Gastrocnemius medialis (tissue), 4 donors: ENCODE data around the gene STK33. TPM values are rescaled to one million over a fixed set of nuclear protein-coding genes. Genes with fewer than 3 reads are reported as not detected.

Source experiments
- ATAC-seq, 2 donors: fragments of 150-250 bp; one replicate each; pipeline ENCODE4 v1.9.1; 2016
- DNase-seq, 2 donors: peaks; one replicate each; pipeline ENCODE4 v3.0.0-alpha.2; 2019
- H3K27ac ChIP-seq, 4 donors: fragments of 200-600 bp; sonication (generic); 1 replicate in 1 of 4; 2 replicates in 3 of 4; pipeline ENCODE4 v1.5.1; 2016 to 2018; ENCODE audit warnings: mild to moderate bottlenecking in 2 of 4, moderate library complexity in 1 of 4
- H3K27me3 ChIP-seq, 3 donors: fragments of 200-600 bp; sonication (generic) in 2 of 3; 1 replicate in 1 of 3; 2 replicates in 2 of 3; pipeline versions ENCODE4 v1.5.1 to v1.6.0; 2016 to 2019; ENCODE audit warnings: mild to moderate bottlenecking in 1 of 3, moderate library complexity in 1 of 3
- H3K36me3 ChIP-seq, 2 donors: fragments of 200-600 bp; sonication (generic) in 1 of 2; one replicate each; pipeline ENCODE4 v1.5.1; 2017 to 2018
- H3K4me1 ChIP-seq, 2 donors: fragments of 200-600 bp; sonication (generic) in 1 of 2; one replicate each; pipeline ENCODE4 v1.5.1; 2016 to 2017; ENCODE audit warnings: mild to moderate bottlenecking in 2 of 2
- H3K4me3 ChIP-seq, 4 donors: fragments of 200-600 bp; sonication (generic) in 3 of 4; 1 replicate in 1 of 4; 2 replicates in 3 of 4; pipeline ENCODE4 v1.5.1; 2016 to 2019; ENCODE audit warnings: mild to moderate bottlenecking in 2 of 4
- H3K9me3 ChIP-seq, 3 donors: fragments of 200-600 bp; sonication (generic) in 2 of 3; 1 replicate in 1 of 3; 2 replicates in 2 of 3; pipeline ENCODE4 v1.5.1; 2016 to 2019
- POLR2A ChIP-seq, 2 donors: fragments of 450-650 bp; IDR thresholded peaks; one replicate each; pipeline ENCODE4 v1.6.1; 2017; ENCODE audit warnings: antibody characterized with exemption in 2 of 2, mild to moderate bottlenecking in 2 of 2, moderate library complexity in 2 of 2
- in situ Hi-C, 4 donors: fragments of 200-750 bp; cut with MboI; loops; one replicate each; pipeline versions ENCODE4 v1.15.0 to v1.8.0; 2017; ENCODE audit warnings: low sequenced_read_pairs in 4 of 4
- intact Hi-C: fragments of 100-400 bp; cut with DNase I; formaldehyde crosslinking; loops from one replicate; pipeline ENCODE4 v1.15.1; 2023; ENCODE audit warnings: low total_unique reads
- total RNA-seq, 4 donors: library from RNA; depleted of rRNA; stranded (reverse); fragments of >200 nt; gene quantifications; one replicate each; pipeline versions ENCODE4 v1.1.0 to v1.2.3, GENCODE V29; 2016
- TF ChIP-seq, protein P1 (sequence below), 5 experiments: fragments of 450-650 bp in 3 of 5; fragments of 200-600 bp in 2 of 5; sonication (generic) in 2 of 5; IDR thresholded peaks in 4 of 5; conservative IDR thresholded peaks in 1 of 5; 1 replicate in 4 of 5; 2 replicates in 1 of 5; pipeline ENCODE4 v1.5.1; 2016 to 2019; ENCODE audit warnings: antibody characterized with exemption in 5 of 5, mild to moderate bottlenecking in 3 of 5, moderate library complexity in 3 of 5

The STK33 gene
- total RNA-seq, 4 donors from 2014 or later, result 0.66 to 13.5 (median 2.3) TPM

DNA sequence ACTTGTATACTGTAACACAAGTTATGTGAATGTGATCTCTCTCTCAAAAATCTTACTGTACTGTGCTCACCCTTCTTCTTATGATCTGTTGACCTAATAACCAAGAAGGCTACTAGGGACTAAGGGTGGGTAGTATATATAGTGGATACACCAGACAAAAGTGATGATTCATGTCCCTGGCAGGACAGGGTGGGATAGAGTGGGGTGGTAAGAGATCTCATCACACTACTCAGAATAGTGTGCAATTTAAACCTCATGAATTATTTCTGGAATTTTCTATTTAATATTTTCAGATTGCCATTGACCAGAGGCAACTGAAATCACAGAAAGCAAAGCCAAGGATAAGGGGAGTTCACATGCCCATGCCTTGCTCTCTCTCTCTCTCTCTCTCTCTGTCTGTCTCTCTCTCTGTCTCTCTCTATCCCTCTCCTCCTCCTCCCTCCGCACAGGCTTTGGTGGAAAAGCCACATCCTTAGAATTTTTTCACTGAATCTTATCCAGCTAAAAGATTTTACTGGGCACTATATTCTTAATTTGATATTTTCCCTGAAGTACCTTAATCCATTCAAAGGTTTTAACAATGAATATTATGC, 12.0 kb upstream of the STK33 start:
- Histone ChIP-seq H3K4me3 (no peak overlapping the region), H3K36me3 (no peaks in the 10 kb centered on the region), H3K9me3 (no peaks in the 10 kb centered on the region), H3K27me3 (no peaks in the 10 kb centered on the region), H3K27ac (no peak overlapping the region), H3K4me1 (no peaks in the 10 kb centered on the region)
- TF ChIP-seq, protein P1, sequence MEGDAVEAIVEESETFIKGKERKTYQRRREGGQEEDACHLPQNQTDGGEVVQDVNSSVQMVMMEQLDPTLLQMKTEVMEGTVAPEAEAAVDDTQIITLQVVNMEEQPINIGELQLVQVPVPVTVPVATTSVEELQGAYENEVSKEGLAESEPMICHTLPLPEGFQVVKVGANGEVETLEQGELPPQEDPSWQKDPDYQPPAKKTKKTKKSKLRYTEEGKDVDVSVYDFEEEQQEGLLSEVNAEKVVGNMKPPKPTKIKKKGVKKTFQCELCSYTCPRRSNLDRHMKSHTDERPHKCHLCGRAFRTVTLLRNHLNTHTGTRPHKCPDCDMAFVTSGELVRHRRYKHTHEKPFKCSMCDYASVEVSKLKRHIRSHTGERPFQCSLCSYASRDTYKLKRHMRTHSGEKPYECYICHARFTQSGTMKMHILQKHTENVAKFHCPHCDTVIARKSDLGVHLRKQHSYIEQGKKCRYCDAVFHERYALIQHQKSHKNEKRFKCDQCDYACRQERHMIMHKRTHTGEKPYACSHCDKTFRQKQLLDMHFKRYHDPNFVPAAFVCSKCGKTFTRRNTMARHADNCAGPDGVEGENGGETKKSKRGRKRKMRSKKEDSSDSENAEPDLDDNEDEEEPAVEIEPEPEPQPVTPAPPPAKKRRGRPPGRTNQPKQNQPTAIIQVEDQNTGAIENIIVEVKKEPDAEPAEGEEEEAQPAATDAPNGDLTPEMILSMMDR (IDR thresholded peaks at IDR 0.05 in 4 of 5, conservative IDR thresholded peaks at IDR 0.05 in 1 of 5), result no peak
- no peak for TF ChIP-seq POLR2A (IDR thresholded peaks at IDR 0.05)
- DNase-seq (no peak), ATAC-seq (no peak)
- intact Hi-C loops (no loop called here), in situ Hi-C loops (no loop called here)

DNA sequence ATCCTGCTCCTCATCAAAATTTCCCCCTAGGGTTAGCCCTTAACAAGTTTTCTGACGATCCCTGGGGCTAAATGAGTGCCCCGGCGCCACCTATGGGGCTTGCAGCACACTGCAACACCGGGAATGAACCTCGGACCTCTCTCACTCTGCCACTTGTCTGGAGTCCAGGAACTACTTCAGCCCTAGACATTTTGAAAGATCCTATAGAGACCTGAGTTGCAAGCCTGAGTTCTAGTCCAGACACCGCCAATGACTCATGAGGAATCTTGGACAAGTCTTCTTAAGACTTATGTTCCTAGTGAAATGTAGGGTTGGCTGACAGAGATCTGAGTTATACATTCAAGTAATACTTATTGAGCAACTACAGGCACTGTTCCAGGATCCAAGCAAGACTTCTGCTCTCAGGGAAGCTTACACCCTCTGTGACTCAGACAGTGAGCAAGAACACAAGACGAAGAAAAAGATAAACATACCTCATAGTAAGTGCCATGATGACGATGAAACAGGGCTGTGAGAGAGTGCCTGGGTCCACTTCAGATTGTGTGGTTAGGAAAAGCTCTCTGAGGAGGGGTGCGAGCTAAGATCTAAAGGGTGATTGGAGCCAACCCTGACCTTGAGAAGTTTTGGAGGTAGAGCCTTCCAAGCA, 10.2 kb upstream of the STK33 start:
- no peaks in the 10 kb centered on the region for H3K4me1 ChIP-seq
- peak overlapping the region in 2 of 4 donors; percentile 33 to 35 for H3K27ac ChIP-seq
- TF ChIP-seq POLR2A (IDR thresholded peaks at IDR 0.05), result no peak
- TF ChIP-seq, protein P1 (IDR thresholded peaks at IDR 0.05 in 4 of 5, conservative IDR thresholded peaks at IDR 0.05 in 1 of 5), result peak in 2 of 5 experiments; percentile 42 to 55
- no peaks in the 10 kb centered on the region for H3K36me3 ChIP-seq
- ATAC-seq (peak; percentile 86 to 89), DNase-seq (peak; percentile 18 to 23)
- intact Hi-C loops, result no loop called here
- no peaks in the 10 kb centered on the region for H3K9me3 ChIP-seq
- in situ Hi-C loops, result no loop called here
- no peak overlapping the region for H3K4me3 ChIP-seq
- H3K27me3 ChIP-seq, result no peaks in the 10 kb centered on the region

DNA sequence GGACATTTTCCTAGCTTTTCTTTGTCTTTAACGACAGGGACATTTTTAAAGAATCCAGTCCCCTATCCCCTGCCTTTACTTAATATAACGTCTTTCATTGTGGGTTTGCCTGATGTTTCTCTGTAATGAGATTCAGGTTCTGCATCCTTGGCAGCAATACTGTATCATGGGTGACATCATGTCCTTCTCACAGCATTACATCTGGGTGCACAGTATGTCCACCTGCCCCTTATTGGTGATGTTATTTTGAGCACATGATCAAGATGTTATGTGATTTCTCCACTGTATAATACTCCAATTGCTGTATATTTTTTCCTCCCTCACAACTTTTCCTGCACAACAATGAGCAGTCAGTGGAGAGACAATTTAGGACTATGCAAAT, 9.7 kb upstream of the STK33 start:
- no peak for ATAC-seq

DNA sequence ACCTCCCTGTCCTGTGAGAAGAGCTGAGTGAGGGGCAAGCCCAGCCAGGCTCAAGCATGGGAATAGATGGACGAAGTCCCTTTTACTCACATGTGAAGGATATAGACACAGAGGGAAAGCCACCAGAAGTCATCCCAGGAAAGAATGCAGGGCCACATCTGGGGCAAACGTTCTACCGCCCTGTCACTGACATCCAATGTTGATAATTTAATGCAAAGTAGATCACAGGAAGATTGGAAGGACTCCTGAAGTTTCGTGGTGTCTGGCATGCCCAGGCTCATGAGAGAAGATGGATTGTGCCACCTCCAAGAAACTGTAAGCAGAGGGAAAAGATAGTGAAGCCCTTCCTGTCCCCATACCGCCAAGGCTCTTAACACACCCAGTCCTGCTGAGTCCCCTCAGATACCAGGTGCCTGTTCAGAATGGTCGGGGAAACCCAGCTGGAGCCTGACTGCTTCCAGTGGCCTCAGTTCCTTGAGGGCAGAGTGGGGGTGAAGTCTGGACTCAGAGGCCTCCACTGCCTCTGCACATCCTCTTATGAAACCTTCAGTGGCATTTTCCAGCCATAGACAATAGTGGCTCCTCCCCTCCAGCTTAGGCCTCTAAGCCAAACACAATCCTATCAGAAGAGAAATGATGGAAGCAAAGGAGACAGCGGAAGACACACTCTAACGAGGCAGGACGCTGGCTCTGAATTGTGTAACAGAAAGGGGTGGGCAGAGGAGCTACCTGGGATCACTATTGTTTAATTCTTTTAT, 7.5 kb upstream of the STK33 start:
- DNase-seq (no peak), ATAC-seq (no peak)
- intact Hi-C loops (no loop called here), in situ Hi-C loops (no loop called here)
- H3K4me1 ChIP-seq, result no peaks in the 10 kb centered on the region
- H3K36me3 ChIP-seq, result no peaks in the 10 kb centered on the region
- H3K27me3 ChIP-seq, result no peaks in the 10 kb centered on the region
- TF ChIP-seq, protein P1 (IDR thresholded peaks at IDR 0.05 in 4 of 5, conservative IDR thresholded peaks at IDR 0.05 in 1 of 5), result no peak
- TF ChIP-seq POLR2A (IDR thresholded peaks at IDR 0.05), result no peak
- H3K27ac ChIP-seq, result no peak overlapping the region
- no peaks in the 10 kb centered on the region for H3K9me3 ChIP-seq
- H3K4me3 ChIP-seq, result no peak overlapping the region

More for the DNA sequence above, 9.7 kb upstream of the STK33 start:
- in situ Hi-C loops, result no loop called here
- no peak for TF ChIP-seq POLR2A (IDR thresholded peaks at IDR 0.05)
- TF ChIP-seq, protein P1 (IDR thresholded peaks at IDR 0.05 in 4 of 5, conservative IDR thresholded peaks at IDR 0.05 in 1 of 5), result no peak
- Histone ChIP-seq H3K9me3 (no peaks in the 10 kb centered on the region), H3K36me3 (no peaks in the 10 kb centered on the region), H3K4me1 (no peaks in the 10 kb centered on the region), H3K27ac (no peak overlapping the region), H3K27me3 (no peaks in the 10 kb centered on the region), H3K4me3 (no peak overlapping the region)
- intact Hi-C loops, result no loop called here
- DNase-seq, result no peak
